OCI-LY1 (cell line): ENCODE results near the gene MARCHF10.

Source experiments
- H2AFZ ChIP-seq: fragments of 200-600 bp; sonication (generic), shearing (Covaris generic); 2 replicates; pipeline ENCODE4 v1.6.0; 2014; ENCODE audit warnings: antibody characterized with exemption, mild to moderate bottlenecking, low read length
- H3F3A ChIP-seq: fragments of 200-600 bp; sonication (generic), shearing (Covaris generic); 2 replicates; pipeline ENCODE4 v1.6.0; 2014; ENCODE audit warnings: mild to moderate bottlenecking, antibody characterized with exemption, low read length, moderate library complexity; ENCODE audit not compliant: insufficient read depth
- H3K27ac ChIP-seq: fragments of 200-600 bp; sonication (generic); 2 replicates; pipeline ENCODE4 v1.5.1; 2014; ENCODE audit warnings: low read length, mixed run types, mild to moderate bottlenecking, low read depth; ENCODE audit not compliant: poor library complexity, severe bottlenecking
- H3K27me3 ChIP-seq: fragments of 200-600 bp; sonication (generic); 2 replicates; pipeline ENCODE4 v1.6.0; 2014; ENCODE audit warnings: antibody characterized with exemption, mild to moderate bottlenecking, low read length, moderate library complexity; ENCODE audit not compliant: insufficient read depth
- H3K36me3 ChIP-seq: fragments of 200-600 bp; sonication (generic); 2 replicates; pipeline ENCODE4 v1.6.1; 2014; ENCODE audit warnings: mild to moderate bottlenecking, antibody characterized with exemption, low read length, moderate library complexity, mixed read lengths; ENCODE audit not compliant: insufficient read depth
- H3K4me1 ChIP-seq: fragments of 200-600 bp; sonication (generic); 2 replicates; pipeline ENCODE4 v1.5.1; 2014; ENCODE audit warnings: mild to moderate bottlenecking, low read length, moderate library complexity; ENCODE audit not compliant: insufficient read depth, severe bottlenecking
- H3K4me2 ChIP-seq: fragments of 200-600 bp; sonication (generic), shearing (Covaris generic); 2 replicates; pipeline ENCODE4 v1.6.1; 2014; ENCODE audit warnings: low read length
- H3K4me3 ChIP-seq: fragments of 200-600 bp; sonication (generic); 2 replicates; pipeline ENCODE4 v1.5.1; 2014; ENCODE audit warnings: low read length, low read depth, mild to moderate bottlenecking, mixed read lengths; ENCODE audit not compliant: poor library complexity, severe bottlenecking
- H3K79me2 ChIP-seq: fragments of 200-600 bp; shearing (Covaris generic); 2 replicates; pipeline ENCODE4 v1.6.1; 2016; ENCODE audit warnings: mixed run types, low read length, mixed read lengths; ENCODE audit not compliant: insufficient read depth
- H3K9ac ChIP-seq: fragments of 200-600 bp; sonication (generic), shearing (Covaris generic); 2 replicates; pipeline ENCODE4 v1.6.1; 2014; ENCODE audit warnings: mild to moderate bottlenecking, low read length, mixed read lengths
- H3K9me2 ChIP-seq: fragments of 200-600 bp; sonication (generic), shearing (Covaris generic); 2 replicates; pipeline ENCODE4 v1.6.1; 2014; ENCODE audit warnings: low read depth, mild to moderate bottlenecking, low read length, mixed read lengths
- H3K9me3 ChIP-seq: fragments of 200-600 bp; shearing (Covaris generic); 2 replicates; pipeline ENCODE4 v1.6.1; 2014; ENCODE audit warnings: low read length, mixed read lengths
- H4K20me1 ChIP-seq: fragments of 200-600 bp; sonication (generic), shearing (Covaris generic); 2 replicates; pipeline ENCODE4 v1.6.0; 2016; ENCODE audit warnings: mild to moderate bottlenecking, low read length; ENCODE audit not compliant: insufficient read depth
- EZH2 ChIP-seq: fragments of 200-600 bp; sonication (generic), shearing (Covaris generic); IDR thresholded peaks from 2 replicates; pipeline ENCODE4 v1.8.0; 2017; ENCODE audit warnings: borderline replicate concordance, mixed run types, mild to moderate bottlenecking, antibody characterized with exemption, low read length, moderate library complexity, mixed read lengths
- TF ChIP-seq, protein P1 (sequence below): fragments of 200-600 bp; sonication (generic), shearing (Covaris generic); IDR thresholded peaks from 2 replicates; pipeline ENCODE4 v1.5.1; 2017; ENCODE audit warnings: mild to moderate bottlenecking, antibody characterized with exemption, low read length, moderate library complexity, mixed read lengths

Gene MARCHF10

DNA sequence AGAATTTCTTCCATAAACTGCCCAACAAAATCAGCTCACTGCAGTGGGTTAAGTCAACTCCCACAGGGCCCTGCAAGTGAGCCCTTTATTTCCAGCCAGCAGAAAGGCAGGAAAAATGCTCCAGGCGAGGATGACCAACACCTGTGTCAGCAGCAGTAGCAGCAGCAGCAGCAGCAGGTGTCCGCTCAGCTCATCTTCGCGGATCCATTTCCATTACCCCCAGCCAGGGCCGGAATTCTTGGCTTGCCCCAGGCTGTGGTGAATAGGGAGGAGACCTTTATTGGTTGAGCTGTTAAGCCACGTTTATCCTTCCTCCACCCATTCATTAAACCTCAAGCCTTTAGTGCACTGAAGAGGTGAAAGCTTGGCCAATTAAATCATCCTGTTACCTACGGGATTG is 46.2 kb downstream of the MARCHF10 start:
- H3K9me3 ChIP-seq: no peaks in the 10 kb centered on the region
- no peaks in the 10 kb centered on the region for H3K36me3 ChIP-seq
- H4K20me1 ChIP-seq: no peaks in the 10 kb centered on the region
- peaks cover 6% of the 10 kb centered on the region; the same call in 1 of the 2 replicates for H3K27me3 ChIP-seq
- no peak overlapping the region for H3K4me3 ChIP-seq
- no peaks in the 10 kb centered on the region for H3K9me2 ChIP-seq
- no peak overlapping the region for H3K4me2 ChIP-seq
- H3K9ac ChIP-seq: no peak overlapping the region
- no peaks in the 10 kb centered on the region for H3F3A ChIP-seq
- no peak overlapping the region for H3K27ac ChIP-seq
- no peak overlapping the region for H2AFZ ChIP-seq
- H3K79me2 ChIP-seq: no peaks in the 10 kb centered on the region
- no peak for TF ChIP-seq EZH2
- TF ChIP-seq, protein P1, sequence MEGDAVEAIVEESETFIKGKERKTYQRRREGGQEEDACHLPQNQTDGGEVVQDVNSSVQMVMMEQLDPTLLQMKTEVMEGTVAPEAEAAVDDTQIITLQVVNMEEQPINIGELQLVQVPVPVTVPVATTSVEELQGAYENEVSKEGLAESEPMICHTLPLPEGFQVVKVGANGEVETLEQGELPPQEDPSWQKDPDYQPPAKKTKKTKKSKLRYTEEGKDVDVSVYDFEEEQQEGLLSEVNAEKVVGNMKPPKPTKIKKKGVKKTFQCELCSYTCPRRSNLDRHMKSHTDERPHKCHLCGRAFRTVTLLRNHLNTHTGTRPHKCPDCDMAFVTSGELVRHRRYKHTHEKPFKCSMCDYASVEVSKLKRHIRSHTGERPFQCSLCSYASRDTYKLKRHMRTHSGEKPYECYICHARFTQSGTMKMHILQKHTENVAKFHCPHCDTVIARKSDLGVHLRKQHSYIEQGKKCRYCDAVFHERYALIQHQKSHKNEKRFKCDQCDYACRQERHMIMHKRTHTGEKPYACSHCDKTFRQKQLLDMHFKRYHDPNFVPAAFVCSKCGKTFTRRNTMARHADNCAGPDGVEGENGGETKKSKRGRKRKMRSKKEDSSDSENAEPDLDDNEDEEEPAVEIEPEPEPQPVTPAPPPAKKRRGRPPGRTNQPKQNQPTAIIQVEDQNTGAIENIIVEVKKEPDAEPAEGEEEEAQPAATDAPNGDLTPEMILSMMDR: no peak
- H3K4me1 ChIP-seq: no peaks in the 10 kb centered on the region

DNA sequence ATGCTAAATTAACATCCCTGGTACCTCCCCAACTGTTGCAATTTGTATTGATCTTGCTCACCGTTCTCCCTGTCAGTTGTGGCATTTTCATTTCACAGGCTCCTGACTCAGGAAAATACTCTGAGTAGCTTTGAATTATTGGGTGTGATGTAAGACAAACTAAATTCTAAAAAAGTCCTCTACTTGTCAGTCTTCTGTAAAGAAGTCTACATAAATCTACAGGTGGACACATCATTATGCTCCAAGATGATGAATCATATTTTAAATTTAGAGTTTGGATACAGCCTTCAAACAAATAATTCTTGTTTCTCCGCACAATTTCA is 47.2 kb downstream of the MARCHF10 start:
- Histone ChIP-seq H4K20me1 (no peaks in the 10 kb centered on the region), H3K79me2 (no peaks in the 10 kb centered on the region), H3K9ac (no peak overlapping the region), H3K27ac (no peak overlapping the region), H2AFZ (no peak overlapping the region), H3K9me3 (no peaks in the 10 kb centered on the region), H3F3A (no peaks in the 10 kb centered on the region), H3K4me3 (no peak overlapping the region), H3K9me2 (no peaks in the 10 kb centered on the region), H3K27me3 (no peaks in the 10 kb centered on the region), H3K4me1 (no peaks in the 10 kb centered on the region), H3K36me3 (no peaks in the 10 kb centered on the region), H3K4me2 (no peak overlapping the region)
- TF ChIP-seq, protein P1: no peak
- no peak for TF ChIP-seq EZH2

- Histone ChIP-seq H4K20me1 (no peaks in the 10 kb centered on the region), H3K27ac (no peak overlapping the region), H3K4me2 (no peak overlapping the region), H3K79me2 (no peaks in the 10 kb centered on the region), H3K4me1 (no peaks in the 10 kb centered on the region), H3K9me2 (no peaks in the 10 kb centered on the region), H2AFZ (no peak overlapping the region), H3K36me3 (no peaks in the 10 kb centered on the region), H3K27me3 (no peaks in the 10 kb centered on the region), H3K9me3 (no peaks in the 10 kb centered on the region), H3F3A (no peaks in the 10 kb centered on the region), H3K9ac (no peak overlapping the region), H3K4me3 (no peak overlapping the region)
- TF ChIP-seq, protein P1: no peak
- TF ChIP-seq EZH2: no peak
Observed at GRCh38 chr17:62760059-62760944, 47.8 kb downstream of the MARCHF10 start.
